ENCODE results near the gene ITPR1.

ITPR1 gene

GRCh38 chr3:4804161-4805058 lies 311.3 kb downstream of the ITPR1 start:
- Histone ChIP-seq H3K56ac (ENCODE audit: low read length) (no peak overlapping the region), H2BK15ac (replicated peaks; ENCODE audit: low read depth) (no peak overlapping the region), H3K4ac (ENCODE audit: low read depth, low read length) (no peak overlapping the region), H3K4me2 (ENCODE audit: low read length) (no peak overlapping the region), H2BK5ac (ENCODE audit: low read length) (no peak overlapping the region), H3K4me3 (ENCODE audit: low read length) (no peak overlapping the region), H3K79me2 (ENCODE audit: control insufficient read depth, insufficient read depth, low read length) (no peaks in the 10 kb centered on the region), H2AK5ac (ENCODE audit: low read length) (no peak overlapping the region), H3K4me1 (ENCODE audit: control insufficient read depth, low read depth, low read length) (no peaks in the 10 kb centered on the region), H3K9ac (ENCODE audit: low read length) (no peak overlapping the region), H3K79me1 (ENCODE audit: low read length) (no peaks in the 10 kb centered on the region), H3K27ac (ENCODE audit: low read depth, low read length) (no peak overlapping the region), H4K8ac (ENCODE audit: low read depth, low read length) (no peak overlapping the region), H2BK120ac (ENCODE audit: low read depth, low read length) (no peak overlapping the region), H3K36me3 (ENCODE audit: control insufficient read depth, insufficient read depth, low read length) (no peaks in the 10 kb centered on the region), H3K27me3 (ENCODE audit: insufficient read depth, low read length, poor library complexity) (no peaks in the 10 kb centered on the region), H3K23ac (ENCODE audit: low read length) (no peak overlapping the region), H3K18ac (ENCODE audit: low read length) (no peak overlapping the region), H4K5ac (ENCODE audit: low read length) (no peak overlapping the region)
- no CpG with 5 or more reads among the region's 14 CpGs for WGBS (ENCODE audit: extremely low coverage, insufficient coverage, low lambda C conversion rate)
- no peak for DNase-seq

GRCh38 chr3:4805662-4806061 lies 312.5 kb downstream of the ITPR1 start:
- Histone ChIP-seq H3K4me1 (ENCODE audit: control insufficient read depth, low read depth, low read length) (no peaks in the 10 kb centered on the region), H3K36me3 (ENCODE audit: control insufficient read depth, insufficient read depth, low read length) (no peaks in the 10 kb centered on the region), H3K9ac (ENCODE audit: low read length) (no peak overlapping the region), H3K79me1 (ENCODE audit: low read length) (no peaks in the 10 kb centered on the region), H3K18ac (ENCODE audit: low read length) (no peak overlapping the region), H3K27me3 (ENCODE audit: insufficient read depth, low read length, poor library complexity) (no peaks in the 10 kb centered on the region), H3K56ac (ENCODE audit: low read length) (no peak overlapping the region), H2BK120ac (ENCODE audit: low read depth, low read length) (no peak overlapping the region), H3K27ac (ENCODE audit: low read depth, low read length) (no peak overlapping the region), H3K79me2 (ENCODE audit: control insufficient read depth, insufficient read depth, low read length) (no peaks in the 10 kb centered on the region), H2BK5ac (ENCODE audit: low read length) (no peak overlapping the region), H3K4me2 (ENCODE audit: low read length) (no peak overlapping the region), H4K8ac (ENCODE audit: low read depth, low read length) (no peak overlapping the region), H4K5ac (ENCODE audit: low read length) (no peak overlapping the region), H3K4ac (ENCODE audit: low read depth, low read length) (no peak overlapping the region), H3K4me3 (ENCODE audit: low read length) (no peak overlapping the region), H2BK15ac (replicated peaks; ENCODE audit: low read depth) (no peak overlapping the region), H2AK5ac (ENCODE audit: low read length) (no peak overlapping the region), H3K23ac (ENCODE audit: low read length) (no peak overlapping the region)
- DNase-seq = no peak
- WGBS (ENCODE audit: extremely low coverage, insufficient coverage, low lambda C conversion rate) = no CpG with 5 or more reads among the region's 7 CpGs

DNA sequence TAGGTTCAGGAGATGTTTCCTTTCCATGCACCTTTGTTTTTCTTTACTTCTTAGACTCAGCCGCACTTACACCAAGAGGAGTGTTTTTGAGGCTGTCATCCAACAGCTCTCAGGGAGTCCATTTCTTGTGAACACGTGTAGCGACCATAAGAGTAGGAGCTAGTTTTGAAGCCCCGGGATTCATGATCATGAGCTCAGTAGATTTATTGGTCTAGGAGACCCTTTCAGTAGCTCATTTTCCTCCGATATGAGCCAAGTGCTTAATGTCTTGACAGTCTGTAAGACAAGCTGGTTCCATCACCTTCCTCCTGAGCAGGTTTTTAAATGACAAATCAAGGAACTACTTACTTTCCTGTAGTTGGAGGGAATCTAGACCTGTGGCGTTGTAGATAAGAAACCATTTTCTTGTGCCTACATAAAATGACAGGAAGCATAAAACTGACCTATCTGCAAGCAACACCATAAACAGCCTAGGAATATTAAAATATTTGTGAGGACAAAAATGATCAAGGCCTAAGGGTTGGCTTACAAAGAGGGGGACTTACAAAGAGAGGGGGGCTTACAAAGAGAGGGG lies 313.5 kb downstream of the ITPR1 start:
- no peak overlapping the region for H3K27ac ChIP-seq (ENCODE audit: low read depth, low read length)
- H3K4me1 ChIP-seq (ENCODE audit: control insufficient read depth, low read depth, low read length) = no peaks in the 10 kb centered on the region
- H2BK5ac ChIP-seq (ENCODE audit: low read length) = no peak overlapping the region
- H3K4ac ChIP-seq (ENCODE audit: low read depth, low read length) = no peak overlapping the region
- H3K4me3 ChIP-seq (ENCODE audit: low read length) = no peak overlapping the region
- H3K36me3 ChIP-seq (ENCODE audit: control insufficient read depth, insufficient read depth, low read length) = no peaks in the 10 kb centered on the region
- no peaks in the 10 kb centered on the region for H3K27me3 ChIP-seq (ENCODE audit: insufficient read depth, low read length, poor library complexity)
- no peak overlapping the region for H3K4me2 ChIP-seq (ENCODE audit: low read length)
- no peak overlapping the region for H3K9ac ChIP-seq (ENCODE audit: low read length)
- H2BK15ac ChIP-seq (replicated peaks; ENCODE audit: low read depth) = no peak overlapping the region
- no peaks in the 10 kb centered on the region for H3K79me2 ChIP-seq (ENCODE audit: control insufficient read depth, insufficient read depth, low read length)
- no CpG with 5 or more reads among the region's 6 CpGs for WGBS (ENCODE audit: extremely low coverage, insufficient coverage, low lambda C conversion rate)
- no peak overlapping the region for H3K23ac ChIP-seq (ENCODE audit: low read length)
- DNase-seq = no peak
- no peak overlapping the region for H2BK120ac ChIP-seq (ENCODE audit: low read depth, low read length)
- H4K8ac ChIP-seq (ENCODE audit: low read depth, low read length) = no peak overlapping the region
- no peak overlapping the region for H4K5ac ChIP-seq (ENCODE audit: low read length)
- no peak overlapping the region for H3K18ac ChIP-seq (ENCODE audit: low read length)
- H3K79me1 ChIP-seq (ENCODE audit: low read length) = no peaks in the 10 kb centered on the region
- H3K56ac ChIP-seq (ENCODE audit: low read length) = no peak overlapping the region
- H2AK5ac ChIP-seq (ENCODE audit: low read length) = no peak overlapping the region

DNA sequence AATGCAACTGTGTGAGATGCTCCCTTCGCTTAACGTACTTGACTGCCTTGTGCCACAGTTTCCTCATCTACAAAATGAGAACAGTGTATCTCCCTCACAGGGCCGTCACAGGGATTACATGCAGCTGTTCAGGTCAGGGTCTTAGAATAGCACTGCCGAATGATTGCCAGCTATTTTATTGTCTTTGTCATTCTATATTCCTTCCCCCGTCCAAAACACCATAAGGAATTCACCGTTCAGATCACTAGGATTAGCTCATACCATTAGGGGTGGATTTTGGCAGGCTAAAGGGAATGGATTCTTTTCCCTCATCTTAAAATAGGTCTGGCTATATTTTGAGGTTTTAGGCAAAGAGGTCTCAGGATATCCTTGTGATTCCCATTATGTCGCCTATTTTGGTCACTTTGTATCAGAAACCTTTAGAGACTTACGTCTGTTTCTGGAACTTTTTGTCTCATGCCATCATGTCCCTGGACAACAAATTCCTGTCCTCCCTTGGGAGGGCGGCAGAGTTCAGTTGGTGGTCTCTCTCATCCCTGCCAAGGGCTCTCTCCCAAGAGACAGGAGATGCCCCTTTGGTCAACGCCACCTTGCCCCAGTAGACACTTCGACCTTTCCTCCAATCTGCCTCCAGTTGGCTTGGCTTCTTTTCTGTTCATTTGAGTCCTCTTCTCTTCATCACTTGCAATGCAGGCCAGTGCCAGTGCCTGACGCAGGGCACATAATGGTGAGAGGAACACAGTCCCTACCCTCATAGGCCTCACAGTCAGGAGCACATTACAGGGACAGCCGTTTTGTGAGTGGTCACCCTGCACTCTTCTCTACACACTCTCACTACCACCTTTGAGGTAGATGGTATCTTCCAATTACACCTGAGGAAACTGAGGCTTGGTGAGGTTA lies 314.5 kb downstream of the ITPR1 start:
- Histone ChIP-seq H2AK5ac (ENCODE audit: low read length) (no peak overlapping the region), H2BK15ac (replicated peaks; ENCODE audit: low read depth) (no peak overlapping the region), H2BK120ac (ENCODE audit: low read depth, low read length) (no peak overlapping the region), H3K79me2 (ENCODE audit: control insufficient read depth, insufficient read depth, low read length) (no peaks in the 10 kb centered on the region), H3K79me1 (ENCODE audit: low read length) (no peaks in the 10 kb centered on the region), H3K4me3 (ENCODE audit: low read length) (no peak overlapping the region), H2BK5ac (ENCODE audit: low read length) (no peak overlapping the region), H3K27me3 (ENCODE audit: insufficient read depth, low read length, poor library complexity) (no peaks in the 10 kb centered on the region), H3K36me3 (ENCODE audit: control insufficient read depth, insufficient read depth, low read length) (no peaks in the 10 kb centered on the region), H3K27ac (ENCODE audit: low read depth, low read length) (no peak overlapping the region), H4K8ac (ENCODE audit: low read depth, low read length) (no peak overlapping the region), H4K5ac (ENCODE audit: low read length) (no peak overlapping the region), H3K56ac (ENCODE audit: low read length) (peak overlapping the region; percentile 22), H3K4me2 (ENCODE audit: low read length) (no peak overlapping the region), H3K9ac (ENCODE audit: low read length) (no peak overlapping the region), H3K4ac (ENCODE audit: low read depth, low read length) (no peak overlapping the region), H3K18ac (ENCODE audit: low read length) (no peak overlapping the region), H3K23ac (ENCODE audit: low read length) (no peak overlapping the region), H3K4me1 (ENCODE audit: control insufficient read depth, low read depth, low read length) (no peaks in the 10 kb centered on the region)
- DNase-seq = no peak
- no CpG with 5 or more reads among the region's 13 CpGs for WGBS (ENCODE audit: extremely low coverage, insufficient coverage, low lambda C conversion rate)

DNA sequence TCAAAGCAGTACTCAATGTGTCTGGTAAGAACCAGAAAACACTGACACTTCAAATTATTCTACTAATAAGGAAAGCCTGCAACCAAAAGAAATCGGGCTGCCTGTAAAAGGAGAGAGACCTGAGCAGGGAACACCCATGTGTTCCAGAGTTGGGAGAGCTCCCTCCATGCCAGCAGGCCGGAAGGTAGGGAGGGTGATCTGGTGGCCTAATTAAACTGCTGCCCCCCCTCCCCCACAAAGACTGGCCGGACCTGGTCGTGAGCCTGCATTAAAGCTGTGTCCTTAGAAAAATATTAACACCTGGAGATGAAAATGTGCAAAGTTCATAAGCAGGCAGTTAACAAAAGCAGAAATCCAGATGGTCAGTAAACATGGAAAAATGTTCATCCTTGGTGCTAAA lies 315.5 kb downstream of the ITPR1 start:
- Histone ChIP-seq H3K27ac (ENCODE audit: low read depth, low read length) (no peak overlapping the region), H3K23ac (ENCODE audit: low read length) (no peak overlapping the region), H3K36me3 (ENCODE audit: control insufficient read depth, insufficient read depth, low read length) (no peaks in the 10 kb centered on the region), H4K8ac (ENCODE audit: low read depth, low read length) (no peak overlapping the region), H3K79me1 (ENCODE audit: low read length) (no peaks in the 10 kb centered on the region), H3K4ac (ENCODE audit: low read depth, low read length) (no peak overlapping the region), H3K4me1 (ENCODE audit: control insufficient read depth, low read depth, low read length) (no peaks in the 10 kb centered on the region), H3K4me3 (ENCODE audit: low read length) (no peak overlapping the region), H3K4me2 (ENCODE audit: low read length) (no peak overlapping the region), H3K9ac (ENCODE audit: low read length) (no peak overlapping the region), H2BK120ac (ENCODE audit: low read depth, low read length) (no peak overlapping the region), H2BK5ac (ENCODE audit: low read length) (no peak overlapping the region), H3K79me2 (ENCODE audit: control insufficient read depth, insufficient read depth, low read length) (no peaks in the 10 kb centered on the region), H4K5ac (ENCODE audit: low read length) (no peak overlapping the region), H2AK5ac (ENCODE audit: low read length) (no peak overlapping the region), H2BK15ac (replicated peaks; ENCODE audit: low read depth) (no peak overlapping the region), H3K27me3 (ENCODE audit: insufficient read depth, low read length, poor library complexity) (no peaks in the 10 kb centered on the region), H3K56ac (ENCODE audit: low read length) (no peak overlapping the region), H3K18ac (ENCODE audit: low read length) (no peak overlapping the region)
- no CpG with 5 or more reads among the region's 4 CpGs for WGBS (ENCODE audit: extremely low coverage, insufficient coverage, low lambda C conversion rate)
- DNase-seq = no peak
